Measurements from ENCODE around the gene RDH8. TPM values are rescaled to one million over a fixed set of nuclear protein-coding genes. Genes with fewer than 3 reads are reported as not detected.

Gene RDH8
- total RNA-seq, 2 donors from 2014 or later = not detected

DNA sequence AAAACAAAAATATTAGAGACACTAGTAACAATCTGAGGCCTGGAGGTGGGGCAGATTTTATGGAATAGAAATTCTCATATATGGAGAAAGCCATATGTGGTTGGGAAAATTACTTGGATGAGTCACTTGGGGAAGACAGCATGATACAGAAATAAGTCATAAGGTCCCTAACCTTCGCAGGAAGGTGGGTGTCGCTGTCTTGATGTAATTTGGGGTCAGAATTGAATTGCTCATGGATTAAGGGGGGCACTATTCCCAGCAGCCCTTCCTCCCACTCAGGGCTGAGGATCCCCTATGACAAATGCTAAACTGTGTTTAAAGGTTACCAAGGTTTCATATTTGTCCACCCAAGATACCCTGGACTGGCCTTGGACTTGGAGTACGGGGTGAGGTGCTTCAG, 5.0 kb downstream of the RDH8 start:
- H3K27me3 ChIP-seq (replicated peaks; ENCODE audit: insufficient read depth) = no peaks in the 10 kb centered on the region
- H3K4me3 ChIP-seq = no peak overlapping the region
- TF ChIP-seq, protein P1, sequence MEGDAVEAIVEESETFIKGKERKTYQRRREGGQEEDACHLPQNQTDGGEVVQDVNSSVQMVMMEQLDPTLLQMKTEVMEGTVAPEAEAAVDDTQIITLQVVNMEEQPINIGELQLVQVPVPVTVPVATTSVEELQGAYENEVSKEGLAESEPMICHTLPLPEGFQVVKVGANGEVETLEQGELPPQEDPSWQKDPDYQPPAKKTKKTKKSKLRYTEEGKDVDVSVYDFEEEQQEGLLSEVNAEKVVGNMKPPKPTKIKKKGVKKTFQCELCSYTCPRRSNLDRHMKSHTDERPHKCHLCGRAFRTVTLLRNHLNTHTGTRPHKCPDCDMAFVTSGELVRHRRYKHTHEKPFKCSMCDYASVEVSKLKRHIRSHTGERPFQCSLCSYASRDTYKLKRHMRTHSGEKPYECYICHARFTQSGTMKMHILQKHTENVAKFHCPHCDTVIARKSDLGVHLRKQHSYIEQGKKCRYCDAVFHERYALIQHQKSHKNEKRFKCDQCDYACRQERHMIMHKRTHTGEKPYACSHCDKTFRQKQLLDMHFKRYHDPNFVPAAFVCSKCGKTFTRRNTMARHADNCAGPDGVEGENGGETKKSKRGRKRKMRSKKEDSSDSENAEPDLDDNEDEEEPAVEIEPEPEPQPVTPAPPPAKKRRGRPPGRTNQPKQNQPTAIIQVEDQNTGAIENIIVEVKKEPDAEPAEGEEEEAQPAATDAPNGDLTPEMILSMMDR (IDR thresholded peaks at IDR 0.05) = no peak
- H3K27ac ChIP-seq = no peak overlapping the region
- DNase-seq (ENCODE audit: low spot score) (no peak), ATAC-seq (ENCODE audit: insufficient number of reproducible peaks, low FRiP score, low read depth) (no peak)
- H3K36me3 ChIP-seq = no peaks in the 10 kb centered on the region
- H3K9me3 ChIP-seq = no peaks in the 10 kb centered on the region
- H3K4me1 ChIP-seq (ENCODE audit: control insufficient read depth in 1 of 2, low read depth in 2 of 2) = no peaks in the 10 kb centered on the region

DNA sequence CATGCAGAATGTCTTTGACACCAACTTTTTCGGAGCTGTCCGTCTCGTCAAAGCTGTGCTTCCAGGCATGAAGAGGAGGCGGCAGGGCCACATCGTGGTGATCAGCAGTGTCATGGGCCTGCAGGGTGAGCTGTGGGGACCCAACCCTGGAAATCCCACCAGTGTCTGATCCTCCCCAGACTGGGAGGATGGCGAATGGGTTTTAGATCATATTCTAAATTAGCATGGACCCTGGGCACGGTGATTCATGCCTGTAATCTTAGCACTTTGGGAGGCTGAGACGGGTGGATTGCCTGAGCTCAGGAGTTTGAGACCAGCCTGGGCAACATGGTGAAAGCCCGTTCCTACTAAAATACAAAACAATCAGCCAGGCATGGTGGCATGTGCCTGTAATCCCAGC, 5.5 kb downstream of the RDH8 start:
- Histone ChIP-seq H3K4me3 (no peak overlapping the region), H3K9me3 (no peaks in the 10 kb centered on the region), H3K36me3 (no peaks in the 10 kb centered on the region), H3K4me1 (ENCODE audit: control insufficient read depth in 1 of 2, low read depth in 2 of 2) (no peaks in the 10 kb centered on the region), H3K27me3 (replicated peaks; ENCODE audit: insufficient read depth) (no peaks in the 10 kb centered on the region), H3K27ac (no peak overlapping the region)
- ATAC-seq (ENCODE audit: insufficient number of reproducible peaks, low FRiP score, low read depth) (no peak), DNase-seq (ENCODE audit: low spot score) (no peak)
- TF ChIP-seq, protein P1 (IDR thresholded peaks at IDR 0.05) = no peak

DNA sequence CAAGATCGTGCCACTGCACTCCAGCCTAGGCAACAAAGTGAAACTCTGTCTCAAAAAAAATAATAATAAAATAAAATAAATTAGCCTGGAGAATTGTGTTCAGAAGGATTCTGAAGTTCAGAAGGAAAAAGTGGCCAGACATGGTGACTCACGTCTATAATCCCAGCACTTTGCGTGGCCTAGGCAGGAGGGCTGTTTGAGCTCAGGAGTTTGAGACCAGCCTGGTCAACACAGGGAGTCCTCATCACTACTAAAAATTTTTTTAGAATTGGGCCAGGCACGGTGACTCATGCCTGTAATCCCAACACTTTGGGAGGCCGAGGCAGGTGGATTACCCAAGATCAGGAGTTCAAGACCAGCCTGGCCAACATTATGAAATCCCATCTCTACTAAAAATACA, 6.0 kb downstream of the RDH8 start:
- H3K27ac ChIP-seq = no peak overlapping the region

DNA sequence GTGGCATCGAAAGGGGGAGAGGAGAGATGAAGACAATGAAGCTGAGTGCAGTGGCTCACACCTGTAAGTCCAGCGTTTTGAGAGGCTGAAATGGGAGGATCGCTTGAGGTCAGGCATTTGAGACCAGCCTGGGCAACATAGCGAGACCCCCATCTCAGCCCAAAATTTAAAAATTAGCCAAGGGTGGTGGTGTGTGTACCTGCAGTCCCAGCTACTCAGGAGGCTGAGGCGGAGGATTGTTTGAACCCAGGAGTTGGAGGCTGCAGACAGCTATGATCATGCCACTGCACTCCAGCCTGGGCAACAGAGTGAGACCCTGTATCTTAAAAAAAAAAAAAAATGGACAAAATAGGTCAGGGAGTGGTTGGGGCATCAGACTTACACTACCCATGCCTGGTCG, 7.6 kb downstream of the RDH8 start:
- H3K27me3 ChIP-seq (replicated peaks; ENCODE audit: insufficient read depth) = no peaks in the 10 kb centered on the region
- no peak for DNase-seq (ENCODE audit: low spot score)
- no peaks in the 10 kb centered on the region for H3K36me3 ChIP-seq
- H3K4me1 ChIP-seq (ENCODE audit: control insufficient read depth in 1 of 2, low read depth in 2 of 2) = no peaks in the 10 kb centered on the region
- no peak overlapping the region for H3K4me3 ChIP-seq
- ATAC-seq (ENCODE audit: insufficient number of reproducible peaks, low FRiP score, low read depth) = no peak
- H3K9me3 ChIP-seq = no peaks in the 10 kb centered on the region
- H3K27ac ChIP-seq = no peak overlapping the region
- TF ChIP-seq, protein P1 (IDR thresholded peaks at IDR 0.05) = no peak

More for the DNA sequence above, 6.0 kb downstream of the RDH8 start:
- no peaks in the 10 kb centered on the region for H3K9me3 ChIP-seq
- H3K36me3 ChIP-seq = no peaks in the 10 kb centered on the region
- ATAC-seq (ENCODE audit: insufficient number of reproducible peaks, low FRiP score, low read depth) (no peak), DNase-seq (ENCODE audit: low spot score) (no peak)
- no peaks in the 10 kb centered on the region for H3K4me1 ChIP-seq (ENCODE audit: control insufficient read depth in 1 of 2, low read depth in 2 of 2)
- H3K4me3 ChIP-seq = no peak overlapping the region
- no peaks in the 10 kb centered on the region for H3K27me3 ChIP-seq (replicated peaks; ENCODE audit: insufficient read depth)
- TF ChIP-seq, protein P1 (IDR thresholded peaks at IDR 0.05) = no peak

DNA sequence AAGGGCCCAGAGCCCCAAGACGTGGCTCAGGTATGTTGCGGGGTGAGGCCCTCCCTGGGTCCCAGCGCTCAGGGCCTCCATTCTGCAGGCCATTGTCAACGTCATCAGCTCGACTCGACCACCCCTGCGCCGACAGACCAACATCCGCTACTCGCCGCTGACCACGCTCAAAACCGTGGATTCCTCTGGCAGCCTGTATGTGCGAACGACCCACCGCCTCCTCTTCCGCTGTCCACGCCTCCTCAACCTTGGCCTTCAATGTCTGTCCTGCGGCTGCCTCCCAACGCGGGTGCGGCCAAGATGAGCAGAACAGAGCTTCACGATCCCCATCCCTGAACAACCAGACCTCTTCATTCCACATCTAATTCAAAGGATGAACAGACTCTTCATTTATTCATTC, 8.2 kb downstream of the RDH8 start:
- H3K27me3 ChIP-seq (replicated peaks; ENCODE audit: insufficient read depth) = no peaks in the 10 kb centered on the region
- H3K27ac ChIP-seq = no peak overlapping the region
- ATAC-seq (ENCODE audit: insufficient number of reproducible peaks, low FRiP score, low read depth) (no peak), DNase-seq (ENCODE audit: low spot score) (no peak)
- no peak overlapping the region for H3K4me3 ChIP-seq
- H3K4me1 ChIP-seq (ENCODE audit: control insufficient read depth in 1 of 2, low read depth in 2 of 2) = no peaks in the 10 kb centered on the region
- no peaks in the 10 kb centered on the region for H3K9me3 ChIP-seq
- TF ChIP-seq, protein P1 (IDR thresholded peaks at IDR 0.05) = no peak
- no peaks in the 10 kb centered on the region for H3K36me3 ChIP-seq

All from thoracic aorta (tissue), 2 donors.